ENCODE measurements around the gene DIO2.

Gene DIO2

DNA sequence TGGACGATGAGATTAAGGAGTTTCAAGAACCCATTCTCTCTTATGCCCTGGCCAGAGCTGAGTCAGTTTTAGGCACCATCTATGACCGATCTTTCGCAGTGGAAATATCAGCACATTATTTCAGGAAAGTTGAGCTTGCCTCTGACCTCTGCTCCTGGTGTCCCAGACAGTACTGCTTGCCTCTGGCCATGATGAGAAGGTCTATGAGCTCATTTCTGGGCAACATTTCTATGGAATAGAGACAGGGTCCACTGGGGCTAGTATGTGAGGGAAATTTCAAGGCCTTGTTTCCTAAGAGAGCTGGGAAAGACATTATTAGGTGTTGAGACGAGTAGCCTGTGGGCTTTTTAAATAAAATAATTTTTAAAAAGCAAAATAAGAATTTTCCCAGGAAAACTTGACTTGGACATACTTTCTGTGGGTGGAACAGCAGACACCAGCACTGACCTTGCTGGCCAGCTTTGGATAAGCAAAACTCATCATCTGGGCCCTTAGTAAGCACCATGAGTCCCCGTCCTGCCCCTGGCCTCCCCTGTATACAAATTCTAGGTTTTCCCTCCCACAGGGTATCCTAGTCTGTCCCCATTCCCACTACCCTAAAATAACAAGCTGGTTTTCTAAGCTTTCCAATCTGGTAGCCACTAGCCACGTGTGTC, 43.4 kb downstream of the DIO2 start:
- DNase-seq (ENCODE audit: low read depth, low spot score): no peak

DNA sequence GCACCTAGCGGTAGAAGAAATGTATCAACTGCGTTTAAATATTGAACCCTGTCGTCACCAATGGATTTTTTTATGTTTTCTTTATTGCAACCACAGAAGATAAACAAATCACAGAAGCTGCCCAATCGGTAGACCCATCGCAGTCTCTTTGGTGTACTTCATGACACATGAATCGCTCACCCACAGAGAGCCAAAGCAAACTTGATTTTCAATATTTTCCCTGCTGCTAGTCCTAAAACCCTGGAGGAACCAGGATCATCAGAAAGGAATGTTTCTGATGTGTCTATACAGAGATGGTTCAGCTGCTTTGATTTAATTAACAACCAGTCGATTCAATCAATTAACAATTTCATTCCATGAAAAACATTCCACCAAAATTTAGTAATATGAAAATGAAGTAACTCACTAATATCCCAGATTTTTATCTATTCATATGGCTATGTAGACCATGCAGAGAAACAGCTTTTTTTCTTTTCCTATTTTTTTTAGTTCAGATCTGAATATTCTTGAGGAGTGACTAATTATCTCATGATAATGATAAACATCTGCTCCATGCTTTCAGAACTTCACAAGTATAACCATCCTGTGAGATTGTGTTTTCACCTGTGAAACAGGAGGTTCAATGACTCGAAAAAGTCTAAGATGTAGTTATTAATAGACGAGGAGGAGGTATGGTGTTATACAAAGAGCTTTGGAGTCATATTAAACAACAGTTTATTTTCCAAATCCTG, 46.1 kb downstream of the DIO2 start:
- peak; percentile 53 for DNase-seq (ENCODE audit: low read depth, low spot score)

DNA sequence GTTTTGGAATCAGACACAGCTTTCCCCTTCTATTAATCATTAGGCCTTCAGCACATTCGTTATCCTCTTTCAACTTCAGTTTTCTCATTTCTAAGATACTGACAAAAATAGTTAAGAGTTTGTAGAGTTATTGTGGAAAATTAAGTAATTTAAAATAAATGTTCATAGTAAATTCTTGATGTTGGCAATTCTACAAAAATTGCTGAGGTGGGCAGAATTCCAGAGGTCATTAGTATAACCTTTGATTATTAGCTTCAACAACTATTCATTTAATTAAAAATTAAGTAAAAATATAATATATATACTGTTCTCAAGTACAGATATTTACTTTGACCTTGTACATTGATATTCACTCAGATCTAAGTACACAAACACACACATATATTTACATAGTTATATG, 58.5 kb downstream of the DIO2 start:
- DNase-seq (ENCODE audit: low read depth, low spot score): no peak

DNA sequence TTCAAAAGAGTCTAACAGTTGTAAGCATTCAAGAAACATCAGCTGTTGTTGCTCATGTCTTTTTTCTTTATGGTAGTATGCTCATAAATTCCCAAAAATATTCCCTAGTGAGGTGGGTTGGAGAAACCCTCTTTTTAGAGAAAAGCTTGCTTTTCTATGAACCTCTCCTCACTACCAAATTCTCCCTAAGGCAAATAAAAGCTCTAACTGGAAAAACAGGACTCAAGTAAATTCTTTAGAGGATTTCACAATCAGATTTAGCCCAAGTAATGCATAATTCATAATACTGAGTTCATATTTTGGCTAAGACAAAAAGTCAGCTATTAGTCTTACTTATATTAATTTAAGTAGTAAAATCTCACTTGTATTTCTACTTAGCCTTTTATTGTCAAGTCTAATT, 59.1 kb downstream of the DIO2 start:
- DNase-seq (ENCODE audit: low read depth, low spot score): no peak

DNA sequence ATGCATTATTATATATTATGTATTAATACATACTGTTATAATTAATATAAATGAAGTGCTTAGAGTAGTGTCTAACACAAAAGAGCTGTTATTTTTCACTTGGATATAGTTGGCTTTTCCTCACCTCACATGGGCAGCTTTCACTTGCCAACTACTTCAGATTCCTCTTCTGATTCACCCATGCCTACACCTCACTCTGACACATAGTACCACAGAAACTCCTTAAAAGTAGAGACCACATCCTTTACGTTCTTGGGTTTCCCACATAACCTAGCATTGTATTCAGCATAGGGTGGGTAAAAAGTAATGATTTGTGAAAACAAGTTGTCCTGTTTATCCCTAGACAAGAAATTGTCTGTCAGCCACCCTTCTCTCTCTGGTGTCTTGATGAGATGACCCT, 61.0 kb downstream of the DIO2 start:
- DNase-seq (ENCODE audit: low read depth, low spot score): peak; percentile 77
